OCI-LY1 (cell line): ENCODE measurements around the gene PAFAH1B1.
"Not testable (repeated sequence)": the region's sequence is repeated elsewhere in the genome, so short reads cannot be mapped to it uniquely, and the experiment has no call there.

ENCODE experiments used
- EZH2 ChIP-seq: fragments of 200-600 bp; sonication (generic), shearing (Covaris generic); IDR thresholded peaks from 2 replicates; pipeline ENCODE4 v1.8.0; 2017; ENCODE audit warnings: borderline replicate concordance, mixed run types, mild to moderate bottlenecking, antibody characterized with exemption, low read length, moderate library complexity, mixed read lengths
- TF ChIP-seq, protein P1 (sequence below): fragments of 200-600 bp; sonication (generic), shearing (Covaris generic); IDR thresholded peaks from 2 replicates; pipeline ENCODE4 v1.5.1; 2017; ENCODE audit warnings: mild to moderate bottlenecking, antibody characterized with exemption, low read length, moderate library complexity, mixed read lengths

DNA sequence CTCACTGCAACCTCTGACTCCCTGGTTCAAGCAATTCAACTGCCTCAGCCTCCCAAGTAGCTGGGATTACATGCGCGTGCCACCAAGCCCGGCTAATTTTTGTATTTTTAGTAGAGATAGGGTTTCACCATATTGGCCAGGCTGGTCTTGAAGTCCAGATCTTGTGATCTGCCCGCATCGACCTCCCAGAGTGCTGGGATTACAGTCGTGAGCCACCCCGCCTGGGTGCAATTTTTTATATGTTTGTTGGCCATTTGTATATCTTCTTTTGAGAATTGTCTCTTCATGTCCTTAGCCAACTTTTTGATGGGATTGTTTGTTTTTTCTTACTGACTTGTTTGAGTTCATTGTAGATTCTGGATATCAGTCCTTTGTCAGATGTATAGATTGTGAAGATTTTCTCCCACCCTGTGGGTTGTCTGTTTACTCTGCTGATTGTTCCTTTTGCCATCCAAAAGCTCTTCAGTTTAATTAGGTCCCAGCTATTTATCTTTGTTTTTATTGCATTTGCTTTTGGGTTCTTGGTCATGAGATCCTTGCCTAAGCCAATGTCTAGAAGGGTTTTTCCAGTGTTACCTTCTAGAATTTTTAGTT, 33.3 kb downstream of the PAFAH1B1 start:
- TF ChIP-seq, protein P1, sequence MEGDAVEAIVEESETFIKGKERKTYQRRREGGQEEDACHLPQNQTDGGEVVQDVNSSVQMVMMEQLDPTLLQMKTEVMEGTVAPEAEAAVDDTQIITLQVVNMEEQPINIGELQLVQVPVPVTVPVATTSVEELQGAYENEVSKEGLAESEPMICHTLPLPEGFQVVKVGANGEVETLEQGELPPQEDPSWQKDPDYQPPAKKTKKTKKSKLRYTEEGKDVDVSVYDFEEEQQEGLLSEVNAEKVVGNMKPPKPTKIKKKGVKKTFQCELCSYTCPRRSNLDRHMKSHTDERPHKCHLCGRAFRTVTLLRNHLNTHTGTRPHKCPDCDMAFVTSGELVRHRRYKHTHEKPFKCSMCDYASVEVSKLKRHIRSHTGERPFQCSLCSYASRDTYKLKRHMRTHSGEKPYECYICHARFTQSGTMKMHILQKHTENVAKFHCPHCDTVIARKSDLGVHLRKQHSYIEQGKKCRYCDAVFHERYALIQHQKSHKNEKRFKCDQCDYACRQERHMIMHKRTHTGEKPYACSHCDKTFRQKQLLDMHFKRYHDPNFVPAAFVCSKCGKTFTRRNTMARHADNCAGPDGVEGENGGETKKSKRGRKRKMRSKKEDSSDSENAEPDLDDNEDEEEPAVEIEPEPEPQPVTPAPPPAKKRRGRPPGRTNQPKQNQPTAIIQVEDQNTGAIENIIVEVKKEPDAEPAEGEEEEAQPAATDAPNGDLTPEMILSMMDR: not testable (repeated sequence)
- not testable (repeated sequence) for TF ChIP-seq EZH2
